Lung (tissue), 12 donors: Measurements from ENCODE around the gene NCAN. TPM values are rescaled to one million over a fixed set of nuclear protein-coding genes. Genes with fewer than 3 reads are reported as not detected.
"Not testable (repeated sequence)": the region's sequence is repeated elsewhere in the genome, so short reads cannot be mapped to it uniquely, and the experiment has no call there.

Experiments
- ATAC-seq: fragments of 200-7000 bp; cut with Tn5 transposase; one replicate; pipeline ENCODE4 v1.9.1; 2020; ENCODE audit warnings: moderate number of reproducible peaks; ENCODE audit not compliant: insufficient read depth, low FRiP score
- DNase-seq, 3 donors: peaks; one replicate each; pipeline ENCODE4 v3.0.0-alpha.2; 2013 to 2017
- H3K27ac ChIP-seq, 2 donors: one replicate each; pipeline ENCODE4 v1.5.1; 2013; ENCODE audit warnings: mild to moderate bottlenecking in 2 of 2, moderate library complexity in 2 of 2, control low read depth in 1 of 2, inconsistent platforms in 1 of 2, low read depth in 1 of 2, low read length in 1 of 2
- H3K27me3 ChIP-seq, 3 donors: one replicate each; pipeline ENCODE4 v1.5.1; 2013; ENCODE audit warnings: low read length in 2 of 3; ENCODE audit not compliant: control insufficient read depth in 3 of 3, insufficient read depth in 3 of 3
- H3K36me3 ChIP-seq, 4 donors: one replicate each; pipeline ENCODE4 v1.5.1; 2013; ENCODE audit warnings: low read length in 4 of 4, mild to moderate bottlenecking in 1 of 4, moderate library complexity in 1 of 4; ENCODE audit not compliant: control insufficient read depth in 4 of 4, insufficient read depth in 4 of 4
- H3K4me1 ChIP-seq, 5 donors: one replicate each; pipeline ENCODE4 v1.5.1; 2013; ENCODE audit warnings: low read length in 5 of 5, mild to moderate bottlenecking in 2 of 5, moderate library complexity in 1 of 5; ENCODE audit not compliant: control insufficient read depth in 5 of 5, insufficient read depth in 5 of 5
- H3K4me3 ChIP-seq: one replicate; pipeline ENCODE4 v1.5.1; 2013; ENCODE audit warnings: mild to moderate bottlenecking, control low read depth, moderate library complexity
- H3K9ac ChIP-seq, 2 donors: one replicate each; pipeline ENCODE4 v1.5.1; 2013; ENCODE audit warnings: low read length in 2 of 2, control low read depth in 1 of 2; ENCODE audit not compliant: insufficient read depth in 1 of 2
- H3K9me3 ChIP-seq, 4 donors: one replicate each; pipeline ENCODE4 v1.5.1; 2013; ENCODE audit warnings: low read length in 3 of 4, mild to moderate bottlenecking in 1 of 4, moderate library complexity in 1 of 4; ENCODE audit not compliant: control insufficient read depth in 4 of 4, insufficient read depth in 3 of 4
- CTCF ChIP-seq: IDR thresholded peaks from 2 replicates; pipeline ENCODE4 v1.5.1; 2012; ENCODE audit warnings: mild to moderate bottlenecking; ENCODE audit errors: control extremely low read depth, extremely low read depth
- WGBS, 2 donors: extraction: QIAGEN DNeasy Blood & Tissue Kit; methylation state at CpG; one replicate each; pipeline ENCODE4 v1.1.7; 2013; 5-methylcytosine and 5-hydroxymethylcytosine counted together
- polyA plus RNA-seq, 2 donors: library from polyadenylated mRNA; stranded (reverse); fragments of 200-250 nt; gene quantifications; one replicate each; pipeline ENCODE4 v1.2.1, GENCODE V29; 2013
- total RNA-seq, 2 donors: library from RNA; depleted of rRNA in 1 of 2; stranded (reverse); fragments of >200 nt in 1 of 2; gene quantifications; one replicate each; pipeline ENCODE4 v1.2.1, GENCODE V29; 2014 to 2021
- donor health status: control.
- donor health status: control.
- donor health status: Bipolar disorder and iron deficiency.
- donor health status: healthy.
- donor health status: DM: yes; HTN: yes; CAD: no.

NCAN gene
- total and polyA plus RNA-seq, 4 donors, result 0.01 to 0.06 (median 0.03) TPM; not detected in 1

GRCh38 chr19:19170873-19171672, 40.7 kb upstream of the NCAN start:
- peak in 2 of 3 donors; percentile 14 to 22 for DNase-seq
- H3K27me3 ChIP-seq, result no peaks in the 10 kb centered on the region
- 77 to 89% methylated on average over 6 of the region's 6 CpGs for WGBS, 2 donors
- no peak overlapping the region for H3K4me3 ChIP-seq
- H3K36me3 ChIP-seq, result peaks cover 0 to 5% (median under 1%) of the 10 kb centered on the region in 4 donors
- TF ChIP-seq CTCF, result no peak
- no peaks in the 10 kb centered on the region for H3K9me3 ChIP-seq
- no peak for ATAC-seq
- no peak overlapping the region for H3K27ac ChIP-seq
- no peak overlapping the region for H3K9ac ChIP-seq
- peaks cover 0 to 11% (median 0%) of the 10 kb centered on the region in 5 donors for H3K4me1 ChIP-seq

GRCh38 chr19:19171821-19172532, 39.8 kb upstream of the NCAN start:
- ATAC-seq (no peak), DNase-seq (peak; percentile 12 to 46 (median 24))
- no peak for TF ChIP-seq CTCF
- no peak overlapping the region for H3K4me3 ChIP-seq
- H3K9ac ChIP-seq, result no peak overlapping the region
- no peaks in the 10 kb centered on the region for H3K27me3 ChIP-seq
- H3K9me3 ChIP-seq, result no peaks in the 10 kb centered on the region
- WGBS, 2 donors, result 48 to 64% methylated on average over 7 to 8 of the region's 8 CpGs
- H3K4me1 ChIP-seq, result peaks cover 0 to 11% (median 0%) of the 10 kb centered on the region in 5 donors
- H3K27ac ChIP-seq, result no peak overlapping the region
- H3K36me3 ChIP-seq, result peaks cover 0 to 5% (median 3%) of the 10 kb centered on the region in 4 donors

GRCh38 chr19:19173243-19173642, 38.5 kb upstream of the NCAN start:
- WGBS, 2 donors, result 85 to 89% methylated on average over 5 of the region's 5 CpGs
- not testable (repeated sequence) for ATAC-seq

DNA sequence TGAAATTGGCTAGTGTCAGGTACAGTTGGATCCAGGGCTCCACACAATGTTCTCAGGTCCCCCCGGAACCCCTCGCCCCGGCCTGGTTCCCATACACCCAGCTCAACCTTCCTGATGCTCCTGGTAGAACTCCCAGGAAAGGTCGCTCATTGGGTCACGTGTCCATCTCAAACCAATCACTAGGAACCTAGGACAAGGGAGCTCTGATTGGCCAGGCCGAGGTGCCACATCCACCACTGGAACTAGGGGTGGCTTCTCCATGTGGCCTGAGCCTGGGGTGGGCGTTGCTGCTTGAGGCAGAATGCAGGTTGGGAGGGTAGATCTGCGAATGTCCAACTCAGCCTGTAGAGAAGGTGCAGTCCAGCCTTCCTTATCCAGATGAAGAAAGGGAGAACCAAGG, 34.8 kb upstream of the NCAN start:
- Histone ChIP-seq H3K27me3 (no peaks in the 10 kb centered on the region), H3K4me3 (no peak overlapping the region), H3K9ac (no peak overlapping the region), H3K4me1 (peaks cover 0 to 3% (median 0%) of the 10 kb centered on the region in 5 donors), H3K36me3 (peaks cover 8 to 20% (median 13%) of the 10 kb centered on the region in 4 donors), H3K27ac (no peak overlapping the region), H3K9me3 (peaks cover 0 to 4% (median 0%) of the 10 kb centered on the region in 4 donors)
- WGBS, 2 donors, result 90 to 94% methylated on average over 8 of the region's 8 CpGs
- no peak for TF ChIP-seq CTCF
- ATAC-seq (no peak), DNase-seq (no peak)

More at GRCh38 chr19:19173243-19173642, 38.5 kb upstream of the NCAN start:
- H3K27me3 ChIP-seq, H3K9ac ChIP-seq, H3K4me3 ChIP-seq, H3K36me3 ChIP-seq, H3K9me3 ChIP-seq, H3K27ac ChIP-seq, DNase-seq: not testable (repeated sequence)
- H3K4me1 ChIP-seq, result peaks cover 0 to 11% (median 0%) of the 10 kb centered on the region in 5 donors
